Keratinocyte (primary cell): ENCODE data around the gene OXCT1.

Source experiments
- CTCF ChIP-seq, 3 experiments: IDR thresholded peaks in 1 of 3; conservative IDR thresholded peaks in 1 of 3; optimal IDR thresholded peaks in 1 of 3; 2 replicates in 2 of 3; 3 replicates in 1 of 3; pipeline versions ENCODE3 to v1.5.1; 2011; ENCODE audit warnings: low read length in 3 of 3, mild to moderate bottlenecking in 3 of 3, moderate library complexity in 2 of 3, control low read depth in 1 of 3, inconsistent platforms in 1 of 3; ENCODE audit not compliant: insufficient read depth in 2 of 3; ENCODE audit errors: extremely low read depth in 1 of 3
- EZH2 ChIP-seq: IDR thresholded peaks from one replicate; pipeline ENCODE4 v1.6.1; 2012; ENCODE audit warnings: inconsistent platforms, mild to moderate bottlenecking, low read length, moderate library complexity

GRCh38 chr5:41789434-41789833, 80.8 kb downstream of the OXCT1 start:
- TF ChIP-seq CTCF (optimal IDR thresholded peaks at IDR 0.05 in 1 of 3, IDR thresholded peaks at IDR 0.05 in 1 of 3, conservative IDR thresholded peaks at IDR 0.05 in 1 of 3; ENCODE audit: extremely low read depth in 1 of 3, insufficient read depth in 2 of 3, low read length in 3 of 3) (no peak), EZH2 (no peak)
